Measurements from ENCODE around the gene BEND4.

BEND4 gene

GRCh38 chr4:42104521-42104920 lies 47.9 kb downstream of the BEND4 start:
- peak; percentile 47 for DNase-seq (ENCODE audit: low read depth)

- peak; percentile 86 for DNase-seq (ENCODE audit: low read depth)
Measured at GRCh38 chr4:42101446-42101975, 50.9 kb downstream of the BEND4 start.

GRCh38 chr4:42088386-42088785 lies 64.1 kb downstream of the BEND4 start:
- no peak for DNase-seq (ENCODE audit: low read depth)

GRCh38 chr4:42083816-42084215 lies 68.6 kb downstream of the BEND4 start:
- DNase-seq (ENCODE audit: low read depth), result peak; percentile 14

GRCh38 chr4:42080306-42080705 lies 72.1 kb downstream of the BEND4 start:
- DNase-seq (ENCODE audit: low read depth), result no peak

- DNase-seq (ENCODE audit: low read depth), result no peak
Measured at GRCh38 chr4:42078184-42078801, 74.2 kb downstream of the BEND4 start.

GRCh38 chr4:42074294-42074693 lies 78.2 kb downstream of the BEND4 start:
- no peak for DNase-seq (ENCODE audit: low read depth)

GRCh38 chr4:42070463-42070862 lies 82.0 kb downstream of the BEND4 start:
- no peak for DNase-seq (ENCODE audit: low read depth)

- no peak for DNase-seq (ENCODE audit: low read depth)
Measured at GRCh38 chr4:42067264-42067663, 85.2 kb downstream of the BEND4 start.

GRCh38 chr4:42066402-42066801 lies 86.1 kb downstream of the BEND4 start:
- DNase-seq (ENCODE audit: low read depth), result no peak

Measured in ELR (cell line).